IPS-18a (cell line): ENCODE measurements around the gene MEGF6.

ENCODE experiments used
- H3K27ac ChIP-seq: one replicate; pipeline ENCODE4 v1.5.1; 2013; ENCODE audit warnings: low read length
- H3K27me3 ChIP-seq: one replicate; pipeline ENCODE4 v1.6.1; 2013; ENCODE audit warnings: mild to moderate bottlenecking, low read length; ENCODE audit not compliant: control insufficient read depth, insufficient read depth
- H3K36me3 ChIP-seq: one replicate; pipeline ENCODE4 v1.6.1; 2013; ENCODE audit warnings: low read depth, low read length; ENCODE audit not compliant: control insufficient read depth
- H3K4me1 ChIP-seq: one replicate; pipeline ENCODE4 v1.6.1; 2013; ENCODE audit warnings: low read depth, low read length; ENCODE audit not compliant: control insufficient read depth
- H3K4me3 ChIP-seq: one replicate; pipeline ENCODE4 v1.5.1; 2013; ENCODE audit warnings: low read length
- H3K9ac ChIP-seq: one replicate; pipeline ENCODE4 v1.6.1; 2013; ENCODE audit warnings: mild to moderate bottlenecking, low read length, moderate library complexity
- H3K9me3 ChIP-seq: one replicate; pipeline ENCODE4 v1.6.1; 2013; ENCODE audit warnings: low read depth, low read length; ENCODE audit not compliant: control insufficient read depth

The MEGF6 gene

DNA sequence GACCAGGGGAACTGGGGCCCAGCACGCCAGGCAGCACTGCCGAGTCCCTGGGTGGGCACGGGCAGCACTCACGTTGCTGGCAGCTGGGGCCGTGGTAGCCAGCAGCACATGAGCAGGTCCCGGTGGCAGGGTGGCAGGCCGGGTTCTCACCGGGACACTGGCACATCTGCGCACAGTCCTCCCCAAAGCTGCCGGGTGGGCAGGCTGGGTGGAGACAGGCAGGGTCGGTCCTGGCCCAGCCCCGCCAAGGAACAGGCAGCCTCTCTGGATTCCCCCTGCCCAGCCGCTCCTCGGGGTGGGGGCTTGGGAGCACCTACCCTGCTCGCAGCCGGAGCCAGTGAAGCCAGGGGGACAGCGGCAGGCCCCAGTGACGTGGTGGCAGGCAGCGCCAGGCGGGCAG is 114.4 kb downstream of the MEGF6 start:
- H3K9ac ChIP-seq: no peak overlapping the region
- H3K36me3 ChIP-seq: no peaks in the 10 kb centered on the region
- H3K27ac ChIP-seq: no peak overlapping the region
- no peak overlapping the region for H3K4me3 ChIP-seq
- H3K9me3 ChIP-seq: no peaks in the 10 kb centered on the region
- no peaks in the 10 kb centered on the region for H3K4me1 ChIP-seq
- H3K27me3 ChIP-seq: no peaks in the 10 kb centered on the region

- no peaks in the 10 kb centered on the region for H3K36me3 ChIP-seq
- H3K4me1 ChIP-seq: no peaks in the 10 kb centered on the region
- H3K27ac ChIP-seq: no peak overlapping the region
- H3K9ac ChIP-seq: no peak overlapping the region
- no peaks in the 10 kb centered on the region for H3K9me3 ChIP-seq
- H3K27me3 ChIP-seq: no peaks in the 10 kb centered on the region
- no peak overlapping the region for H3K4me3 ChIP-seq
These were observed 115.2 kb downstream of the MEGF6 start for GRCh38 chr1:3495776-3496745.

DNA sequence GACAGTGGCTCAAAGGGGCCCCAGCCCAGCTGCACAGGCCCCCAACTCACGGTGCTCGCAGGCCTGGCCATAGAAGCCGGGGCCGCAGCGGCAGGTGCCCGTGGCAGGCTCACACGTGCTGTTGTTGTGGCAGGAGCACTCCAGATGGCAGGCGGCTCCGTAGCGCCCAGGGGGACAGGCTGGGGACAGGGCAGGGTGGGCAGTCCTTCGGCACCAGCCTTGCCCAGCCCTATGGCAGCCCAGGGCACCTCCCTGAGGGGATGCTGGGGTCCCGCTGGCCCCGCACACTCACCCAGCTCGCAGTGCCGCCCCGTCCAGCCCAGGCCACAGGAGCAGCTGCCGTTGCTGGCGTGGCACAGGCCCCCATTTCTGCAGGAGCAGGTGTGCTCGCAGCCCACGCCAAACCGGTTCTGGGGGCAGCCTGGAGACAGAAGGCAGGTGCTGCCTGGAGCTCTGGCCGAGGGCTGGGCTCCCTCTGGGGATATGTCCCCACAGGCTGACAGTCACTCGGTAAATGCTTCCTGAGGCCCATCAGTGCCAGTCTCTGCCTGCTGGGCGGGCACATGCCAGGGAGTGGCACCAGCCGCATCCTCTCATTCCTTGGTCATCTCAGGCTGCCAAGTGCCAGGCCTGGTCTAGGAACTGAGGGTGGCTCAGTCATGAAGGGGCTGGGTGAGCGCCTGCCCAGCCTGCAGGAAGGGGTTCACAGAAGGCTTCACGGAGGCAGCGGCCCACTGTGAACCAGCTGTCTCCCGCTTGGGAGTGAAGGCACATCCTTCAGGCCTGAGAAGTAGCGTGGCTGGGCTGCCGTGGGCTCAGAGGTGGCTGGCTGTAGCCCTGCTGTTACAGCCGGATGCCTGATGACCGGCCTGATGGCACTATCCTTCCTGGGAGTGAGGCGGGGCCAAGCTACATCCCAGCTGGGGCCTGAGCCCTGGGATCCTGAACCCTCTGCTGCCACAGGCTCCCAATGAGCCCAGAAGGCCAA is 116.7 kb downstream of the MEGF6 start:
- H3K4me1 ChIP-seq: no peaks in the 10 kb centered on the region
- no peaks in the 10 kb centered on the region for H3K36me3 ChIP-seq
- H3K9me3 ChIP-seq: no peaks in the 10 kb centered on the region
- no peak overlapping the region for H3K9ac ChIP-seq
- no peak overlapping the region for H3K27ac ChIP-seq
- H3K27me3 ChIP-seq: no peaks in the 10 kb centered on the region
- no peak overlapping the region for H3K4me3 ChIP-seq

- no peak overlapping the region for H3K4me3 ChIP-seq
- H3K9ac ChIP-seq: no peak overlapping the region
- no peaks in the 10 kb centered on the region for H3K4me1 ChIP-seq
- no peaks in the 10 kb centered on the region for H3K36me3 ChIP-seq
- no peak overlapping the region for H3K27ac ChIP-seq
- no peaks in the 10 kb centered on the region for H3K9me3 ChIP-seq
- no peaks in the 10 kb centered on the region for H3K27me3 ChIP-seq
These were observed 118.6 kb downstream of the MEGF6 start for GRCh38 chr1:3492545-3493246.

DNA sequence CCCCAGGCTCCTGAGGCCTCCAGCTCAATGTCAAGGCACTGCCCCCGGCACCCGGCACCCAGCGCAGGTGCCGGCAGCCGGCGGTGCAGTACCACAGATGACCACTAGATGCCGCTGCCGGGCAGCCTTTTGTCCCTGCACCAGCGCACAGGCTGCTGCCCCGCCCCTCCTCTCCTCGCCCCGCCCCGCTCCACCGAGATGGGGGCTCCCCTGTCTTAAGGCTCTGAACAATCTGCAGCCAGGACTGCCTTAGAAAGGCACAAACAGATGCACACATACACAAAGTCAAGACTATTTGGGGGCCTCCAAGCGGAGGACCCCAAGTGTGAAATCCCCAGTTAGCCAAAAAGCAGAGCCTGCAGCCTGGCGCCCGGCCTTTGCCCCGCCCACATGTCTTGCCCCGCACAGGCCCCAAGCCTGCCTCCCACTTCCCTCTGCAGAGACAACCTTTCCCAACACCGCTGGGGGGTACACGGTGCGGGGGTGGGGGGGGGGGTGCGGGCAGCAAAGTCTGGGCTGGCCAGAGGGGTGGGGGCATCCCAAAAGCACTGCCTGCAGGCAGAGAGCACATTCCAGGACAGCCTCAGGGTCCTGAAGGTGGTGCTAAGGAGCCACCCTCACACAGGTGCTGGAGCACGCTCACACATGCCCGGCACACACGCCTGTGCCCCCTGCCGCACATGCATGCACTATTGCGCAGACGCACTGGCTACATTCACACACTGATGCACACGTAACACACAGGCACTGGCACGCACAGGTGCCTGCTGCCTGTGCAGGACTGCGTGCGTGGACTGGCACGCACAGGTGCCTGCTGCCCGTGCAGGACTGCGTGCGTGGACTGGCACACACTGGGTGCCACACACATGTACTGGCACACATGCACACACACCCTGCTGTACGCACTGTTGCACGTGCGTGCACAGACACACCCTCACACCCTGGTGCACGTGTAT is 119.7 kb downstream of the MEGF6 start:
- no peak overlapping the region for H3K4me3 ChIP-seq
- no peaks in the 10 kb centered on the region for H3K36me3 ChIP-seq
- no peaks in the 10 kb centered on the region for H3K27me3 ChIP-seq
- no peaks in the 10 kb centered on the region for H3K4me1 ChIP-seq
- H3K27ac ChIP-seq: no peak overlapping the region
- no peaks in the 10 kb centered on the region for H3K9me3 ChIP-seq
- H3K9ac ChIP-seq: no peak overlapping the region

DNA sequence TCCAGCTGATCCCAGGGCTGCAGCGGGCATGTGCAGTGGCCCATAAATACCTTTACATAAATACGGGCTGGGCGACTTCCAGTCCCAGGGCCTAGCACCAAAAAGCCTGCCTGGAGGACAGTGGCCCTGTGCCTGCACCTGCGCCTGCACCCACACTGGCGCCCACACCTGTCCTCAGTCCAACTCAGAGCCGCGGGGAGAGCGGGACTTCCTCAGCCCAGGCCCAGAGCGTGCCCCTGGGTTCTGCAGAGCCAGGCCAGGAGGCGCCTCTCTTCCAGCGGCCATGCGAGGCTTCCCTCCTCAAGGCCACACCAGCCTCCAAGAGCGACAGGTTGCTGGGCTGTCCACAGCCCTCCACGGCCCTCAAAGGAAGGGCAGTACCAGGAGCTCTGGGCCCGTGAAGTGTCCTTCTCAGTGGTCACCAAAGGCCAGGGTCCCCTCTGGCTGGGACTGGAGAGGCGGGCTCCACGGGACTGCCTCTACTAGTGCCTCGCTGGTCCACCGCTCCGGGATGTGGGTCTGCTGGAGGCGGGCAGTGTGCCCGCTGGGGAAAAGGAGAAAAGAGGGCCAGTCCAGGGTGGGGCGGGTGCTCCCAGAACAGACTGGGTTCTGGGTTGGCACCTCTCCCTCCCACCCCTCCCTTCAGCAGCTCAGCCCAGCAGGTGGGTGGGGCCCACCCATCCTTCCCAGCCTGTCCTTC is 121.1 kb downstream of the MEGF6 start:
- Histone ChIP-seq H3K9ac (no peak overlapping the region), H3K9me3 (no peaks in the 10 kb centered on the region), H3K27me3 (no peaks in the 10 kb centered on the region), H3K4me3 (no peak overlapping the region), H3K4me1 (no peaks in the 10 kb centered on the region), H3K27ac (no peak overlapping the region), H3K36me3 (no peaks in the 10 kb centered on the region)

- Histone ChIP-seq H3K27ac (no peak overlapping the region), H3K27me3 (no peaks in the 10 kb centered on the region), H3K9me3 (no peaks in the 10 kb centered on the region), H3K9ac (no peak overlapping the region), H3K4me3 (no peak overlapping the region), H3K4me1 (no peaks in the 10 kb centered on the region), H3K36me3 (no peaks in the 10 kb centered on the region)
These were observed 122.9 kb downstream of the MEGF6 start for GRCh38 chr1:3488432-3488831.

GRCh38 chr1:3485016-3485415 is 126.3 kb downstream of the MEGF6 start:
- Histone ChIP-seq H3K27me3 (no peaks in the 10 kb centered on the region), H3K4me3 (no peak overlapping the region), H3K4me1 (no peaks in the 10 kb centered on the region), H3K36me3 (no peaks in the 10 kb centered on the region), H3K9ac (no peak overlapping the region), H3K9me3 (no peaks in the 10 kb centered on the region), H3K27ac (no peak overlapping the region)

DNA sequence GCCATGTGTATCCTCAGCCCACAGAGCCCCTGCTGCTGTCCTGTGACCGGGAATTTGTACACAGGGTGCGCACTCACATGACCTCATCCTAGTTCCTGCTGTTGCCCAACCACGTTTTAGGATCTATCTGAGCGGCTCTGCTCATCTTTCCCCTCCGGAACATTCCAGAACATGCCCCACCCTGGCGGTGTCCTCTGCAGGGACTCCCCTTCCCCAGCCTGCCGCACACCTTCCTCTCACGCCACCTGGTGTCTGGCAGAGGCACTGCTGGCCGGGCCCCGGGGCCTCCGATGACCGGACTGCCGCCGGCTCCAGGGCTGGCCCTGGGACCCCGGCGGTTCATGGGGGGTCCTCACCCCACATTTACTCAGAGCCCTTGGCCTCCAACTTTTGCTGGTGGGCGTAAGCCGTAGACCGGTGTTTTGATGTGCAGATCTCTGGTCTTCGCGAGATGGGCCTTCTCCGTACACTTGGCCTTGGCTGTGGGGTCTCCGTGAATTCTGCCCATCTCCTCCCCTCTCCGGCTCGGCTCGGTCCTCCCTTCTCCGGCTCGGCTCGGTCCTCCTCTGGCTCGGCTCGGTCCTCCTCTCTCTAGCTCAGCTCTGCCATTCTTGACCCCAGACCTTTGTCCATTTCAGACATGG is 127.4 kb downstream of the MEGF6 start:
- no peak overlapping the region for H3K4me3 ChIP-seq
- H3K4me1 ChIP-seq: no peaks in the 10 kb centered on the region
- no peak overlapping the region for H3K27ac ChIP-seq
- no peaks in the 10 kb centered on the region for H3K9me3 ChIP-seq
- no peaks in the 10 kb centered on the region for H3K36me3 ChIP-seq
- H3K27me3 ChIP-seq: no peaks in the 10 kb centered on the region
- H3K9ac ChIP-seq: no peak overlapping the region

- H3K9ac ChIP-seq: no peak overlapping the region
- H3K36me3 ChIP-seq: no peaks in the 10 kb centered on the region
- H3K27ac ChIP-seq: no peak overlapping the region
- H3K9me3 ChIP-seq: no peaks in the 10 kb centered on the region
- H3K4me3 ChIP-seq: no peak overlapping the region
- H3K4me1 ChIP-seq: no peaks in the 10 kb centered on the region
- no peaks in the 10 kb centered on the region for H3K27me3 ChIP-seq
These were observed 127.9 kb downstream of the MEGF6 start for GRCh38 chr1:3483380-3483779.
